Omental fat pad (tissue), 4 donors: Measurements from ENCODE around the gene TMEM158. TPM values are rescaled to one million over a fixed set of nuclear protein-coding genes. Genes with fewer than 3 reads are reported as not detected.

ENCODE experiments used
- ATAC-seq: fragments of 150-250 bp; one replicate; pipeline ENCODE4 v1.9.1; 2016; ENCODE audit warnings: mild to moderate bottlenecking, moderate library complexity; ENCODE audit not compliant: low FRiP score
- DNase-seq: peaks from one replicate; pipeline ENCODE4 v3.0.0-alpha.2; 2019; ENCODE audit warnings: low spot score
- CTCF ChIP-seq, 3 donors: fragments of 450-650 bp; IDR thresholded peaks; one replicate each; pipeline ENCODE4 v1.5.1; 2016 to 2017; ENCODE audit warnings: antibody characterized with exemption in 3 of 3, mild to moderate bottlenecking in 3 of 3, moderate library complexity in 2 of 3
- total RNA-seq, 4 donors: library from RNA; depleted of rRNA; stranded (reverse); fragments of >200 nt; gene quantifications; one replicate each; pipeline ENCODE4 v1.1.0, GENCODE V29; 2016

TMEM158 gene
- total RNA-seq, 4 donors from 2014 or later, result 0.44 to 15.0 (median 3.9) TPM; not detected in 1

- no peak for TF ChIP-seq CTCF (IDR thresholded peaks at IDR 0.05)
- no peak for ATAC-seq
- DNase-seq, result no peak
Measured at GRCh38 chr3:45267097-45267496, 41.0 kb upstream of the TMEM158 start.

GRCh38 chr3:45261333-45262110, 35.4 kb upstream of the TMEM158 start:
- DNase-seq (no peak), ATAC-seq (no peak)
- no peak for TF ChIP-seq CTCF (IDR thresholded peaks at IDR 0.05)

- TF ChIP-seq CTCF (IDR thresholded peaks at IDR 0.05), result no peak
- no peak for DNase-seq
- ATAC-seq, result peak; percentile 14
Measured at GRCh38 chr3:45259133-45259532, 33.0 kb upstream of the TMEM158 start.

GRCh38 chr3:45258317-45258716, 32.2 kb upstream of the TMEM158 start:
- DNase-seq (no peak), ATAC-seq (no peak)
- no peak for TF ChIP-seq CTCF (IDR thresholded peaks at IDR 0.05)

GRCh38 chr3:45253316-45253715, 27.2 kb upstream of the TMEM158 start:
- no peak for ATAC-seq
- no peak for TF ChIP-seq CTCF (IDR thresholded peaks at IDR 0.05)
- no peak for DNase-seq

GRCh38 chr3:45252826-45253225, 26.7 kb upstream of the TMEM158 start:
- DNase-seq (no peak), ATAC-seq (no peak)
- no peak for TF ChIP-seq CTCF (IDR thresholded peaks at IDR 0.05)

- TF ChIP-seq CTCF (IDR thresholded peaks at IDR 0.05), result no peak
- no peak for ATAC-seq
- DNase-seq, result no peak
Measured at GRCh38 chr3:45249391-45249790, 23.3 kb upstream of the TMEM158 start.
